ENCODE results near the gene OLFM1.
A peak's percentile ranks its signal among the peaks of the same experiment; 100 is the strongest.

Gene OLFM1

DNA sequence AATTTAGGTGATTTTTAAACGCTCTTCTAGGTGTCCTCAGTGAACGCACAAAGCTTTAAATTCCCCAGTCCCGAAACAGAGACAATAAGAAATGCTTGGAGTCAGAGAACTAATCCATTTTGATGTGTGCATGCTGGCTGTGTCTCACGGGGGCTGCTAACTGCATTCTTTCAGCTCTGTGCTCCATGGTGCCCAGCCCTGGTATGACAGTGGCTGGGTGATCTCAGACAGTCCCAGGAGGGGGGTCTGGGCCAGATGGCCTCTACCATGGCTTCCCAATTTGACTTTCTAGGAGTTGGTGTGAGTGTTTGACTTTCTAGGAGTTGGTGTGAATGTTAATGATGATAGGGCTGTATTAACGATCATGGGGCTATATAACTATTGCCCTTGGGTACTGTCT, 12.1 kb downstream of the OLFM1 start:
- H3K27me3 Mint-ChIP-seq = peaks cover 61 to 73% of the 10 kb centered on the region in 2 donors
- H3K9me3 Mint-ChIP-seq = no peaks in the 10 kb centered on the region
- DNase-seq (no peak), ATAC-seq (replicated peaks) (no peak)
- no peaks in the 10 kb centered on the region for H3K36me3 Mint-ChIP-seq
- H3K4me3 Mint-ChIP-seq = no peak overlapping the region
- H3K4me1 Mint-ChIP-seq = no peaks in the 10 kb centered on the region
- no peak overlapping the region for H3K27ac Mint-ChIP-seq

GRCh38 chr9:135100241-135100681, 12.8 kb downstream of the OLFM1 start:
- H3K4me1 Mint-ChIP-seq = no peaks in the 10 kb centered on the region
- no peaks in the 10 kb centered on the region for H3K36me3 Mint-ChIP-seq
- no peaks in the 10 kb centered on the region for H3K9me3 Mint-ChIP-seq
- no peak for DNase-seq
- no peak overlapping the region for H3K27ac Mint-ChIP-seq
- H3K4me3 Mint-ChIP-seq = no peak overlapping the region
- no peak for ATAC-seq (replicated peaks)
- H3K27me3 Mint-ChIP-seq = peaks cover 62 to 76% of the 10 kb centered on the region in 2 donors

GRCh38 chr9:135100725-135101410, 13.4 kb downstream of the OLFM1 start:
- H3K4me1 Mint-ChIP-seq = no peaks in the 10 kb centered on the region
- peaks cover 56 to 70% of the 10 kb centered on the region in 2 donors for H3K27me3 Mint-ChIP-seq

GRCh38 chr9:135101486-135101885, 14.0 kb downstream of the OLFM1 start:
- DNase-seq = no peak
- no peak overlapping the region for H3K27ac Mint-ChIP-seq
- no peaks in the 10 kb centered on the region for H3K36me3 Mint-ChIP-seq
- no peak overlapping the region for H3K4me3 Mint-ChIP-seq
- peaks cover 51 to 68% of the 10 kb centered on the region in 2 donors for H3K27me3 Mint-ChIP-seq
- no peak for ATAC-seq (replicated peaks)
- H3K4me1 Mint-ChIP-seq = no peaks in the 10 kb centered on the region
- no peaks in the 10 kb centered on the region for H3K9me3 Mint-ChIP-seq

More at GRCh38 chr9:135100725-135101410, 13.4 kb downstream of the OLFM1 start:
- DNase-seq (no peak), ATAC-seq (replicated peaks) (no peak)
- Mint-ChIP-seq H3K4me3 (no peak overlapping the region), H3K27ac (no peak overlapping the region), H3K36me3 (no peaks in the 10 kb centered on the region), H3K9me3 (no peaks in the 10 kb centered on the region)

- H3K4me1 Mint-ChIP-seq = no peaks in the 10 kb centered on the region
- no peak overlapping the region for H3K4me3 Mint-ChIP-seq
- H3K27me3 Mint-ChIP-seq = peaks cover 51 to 73% of the 10 kb centered on the region in 2 donors
Observed at GRCh38 chr9:135101926-135102325, 14.5 kb downstream of the OLFM1 start.

DNA sequence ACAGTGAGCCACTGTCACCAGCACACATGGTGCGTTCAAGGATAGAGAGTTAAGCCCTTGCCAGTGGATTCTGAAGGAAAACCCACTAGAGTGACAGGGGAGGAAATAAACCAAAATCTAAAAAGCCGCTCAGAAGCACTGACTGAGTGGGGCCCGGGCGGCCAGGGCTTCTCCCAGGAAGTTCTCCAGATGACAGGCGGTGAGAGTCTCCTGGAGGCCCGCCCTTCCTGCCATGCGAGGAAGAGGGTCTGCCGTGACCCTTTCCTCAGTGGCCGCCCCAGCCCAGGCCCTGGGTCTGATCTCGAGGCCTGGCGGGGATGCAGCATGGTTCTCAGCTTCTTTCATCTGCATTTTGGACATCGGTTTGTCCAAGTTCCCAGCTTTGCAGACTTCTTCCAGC, 14.9 kb downstream of the OLFM1 start:
- Mint-ChIP-seq H3K36me3 (no peaks in the 10 kb centered on the region), H3K4me3 (no peak overlapping the region), H3K27ac (no peak overlapping the region), H3K4me1 (no peaks in the 10 kb centered on the region), H3K27me3 (peaks cover 48 to 77% of the 10 kb centered on the region in 2 donors), H3K9me3 (no peaks in the 10 kb centered on the region)
- DNase-seq (no peak), ATAC-seq (replicated peaks) (no peak)

More at GRCh38 chr9:135101926-135102325, 14.5 kb downstream of the OLFM1 start:
- H3K27ac Mint-ChIP-seq = no peak overlapping the region
- no peak for DNase-seq
- ATAC-seq (replicated peaks) = no peak
- no peaks in the 10 kb centered on the region for H3K36me3 Mint-ChIP-seq
- H3K9me3 Mint-ChIP-seq = no peaks in the 10 kb centered on the region

- H3K4me1 Mint-ChIP-seq = no peaks in the 10 kb centered on the region
- no peak overlapping the region for H3K4me3 Mint-ChIP-seq
- H3K9me3 Mint-ChIP-seq = no peaks in the 10 kb centered on the region
- no peak for ATAC-seq (replicated peaks)
- H3K27ac Mint-ChIP-seq = no peak overlapping the region
- H3K27me3 Mint-ChIP-seq = peaks cover 49 to 81% of the 10 kb centered on the region in 2 donors
- H3K36me3 Mint-ChIP-seq = no peaks in the 10 kb centered on the region
- DNase-seq = no peak
Observed at GRCh38 chr9:135103001-135103446, 15.6 kb downstream of the OLFM1 start.

DNA sequence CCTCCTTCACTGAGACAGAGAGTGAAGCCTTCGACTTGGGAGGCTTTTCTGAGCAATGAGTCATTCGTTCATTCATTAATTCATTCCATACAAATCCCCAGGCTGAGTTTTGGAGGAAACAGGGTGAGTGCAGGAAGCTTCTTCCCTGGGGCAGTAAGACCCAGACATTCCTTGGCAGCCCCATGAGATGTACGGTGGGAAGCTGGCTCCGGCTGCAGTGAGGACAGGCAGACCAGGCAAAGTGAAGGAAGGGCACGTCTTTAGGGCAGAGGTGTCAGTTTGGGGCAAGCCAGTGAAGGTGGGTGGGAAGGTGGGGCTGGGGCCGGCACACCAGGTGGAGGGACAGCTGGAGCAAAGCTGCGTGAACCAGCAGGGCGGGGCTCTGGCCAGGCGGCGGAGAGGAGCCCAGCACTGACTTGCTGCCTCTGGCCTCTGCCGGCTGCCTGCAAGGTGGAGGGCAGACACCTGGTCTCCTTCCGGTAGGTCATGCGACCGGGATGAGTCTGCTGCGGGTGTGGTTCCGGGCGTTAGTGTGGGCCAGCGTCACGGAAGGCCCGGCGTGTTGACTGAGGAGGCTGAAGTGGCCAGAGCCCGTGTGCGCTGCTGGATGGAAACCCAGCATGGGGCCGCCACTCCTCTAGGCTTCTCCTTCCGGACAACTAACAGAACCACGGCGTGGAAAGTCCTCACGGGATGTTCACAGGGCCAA, 16.6 kb downstream of the OLFM1 start:
- H3K4me3 Mint-ChIP-seq = no peak overlapping the region
- no peak overlapping the region for H3K27ac Mint-ChIP-seq
- ATAC-seq (replicated peaks) (no peak), DNase-seq (no peak)
- peaks cover 48 to 81% of the 10 kb centered on the region in 2 donors for H3K27me3 Mint-ChIP-seq
- H3K9me3 Mint-ChIP-seq = no peaks in the 10 kb centered on the region
- H3K36me3 Mint-ChIP-seq = no peaks in the 10 kb centered on the region
- peaks cover 0 to 4% of the 10 kb centered on the region in 2 donors for H3K4me1 Mint-ChIP-seq

- H3K36me3 Mint-ChIP-seq = no peaks in the 10 kb centered on the region
- H3K27me3 Mint-ChIP-seq = peaks cover 48 to 81% of the 10 kb centered on the region in 2 donors
- no peak overlapping the region for H3K27ac Mint-ChIP-seq
- no peaks in the 10 kb centered on the region for H3K9me3 Mint-ChIP-seq
- DNase-seq (no peak), ATAC-seq (replicated peaks) (no peak)
- H3K4me1 Mint-ChIP-seq = peaks cover 0 to 6% of the 10 kb centered on the region in 2 donors
- H3K4me3 Mint-ChIP-seq = no peak overlapping the region
Observed at GRCh38 chr9:135104761-135105160, 17.3 kb downstream of the OLFM1 start.

GRCh38 chr9:135105211-135105745, 17.8 kb downstream of the OLFM1 start:
- Mint-ChIP-seq H3K27ac (no peak overlapping the region), H3K9me3 (no peaks in the 10 kb centered on the region), H3K36me3 (no peaks in the 10 kb centered on the region), H3K4me1 (peaks cover 0 to 6% of the 10 kb centered on the region in 2 donors), H3K4me3 (no peak overlapping the region), H3K27me3 (peaks cover 49 to 82% of the 10 kb centered on the region in 2 donors)
- ATAC-seq (replicated peaks) = no peak
- no peak for DNase-seq

DNA sequence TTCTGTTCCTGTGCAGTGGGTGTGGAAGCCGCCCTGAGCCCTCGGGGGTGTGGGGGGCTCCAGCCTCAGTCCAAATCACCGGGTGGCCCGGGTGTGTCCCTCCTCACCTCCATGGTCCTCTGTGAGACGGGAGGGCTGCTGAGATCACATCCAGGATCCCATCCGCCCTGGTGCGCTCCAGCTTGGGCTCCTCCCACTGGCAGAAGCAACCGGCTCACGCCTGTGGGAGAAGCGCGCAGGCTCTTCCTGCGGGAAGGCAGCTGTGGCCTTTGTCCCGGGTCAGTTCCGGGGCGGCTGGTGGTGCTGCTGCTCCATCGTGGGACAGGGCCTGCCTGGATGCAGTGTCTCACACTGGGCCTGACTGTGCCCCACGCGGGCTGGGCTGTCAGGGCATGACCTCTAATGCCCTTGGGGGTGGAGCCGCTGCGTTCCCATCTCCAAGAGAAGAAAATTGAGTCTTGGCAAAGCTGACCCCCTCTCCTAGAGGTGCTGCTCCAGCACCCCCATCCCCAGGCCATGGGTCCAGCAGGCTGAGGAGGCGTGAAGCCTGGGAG, 18.5 kb downstream of the OLFM1 start:
- Mint-ChIP-seq H3K27ac (no peak overlapping the region), H3K36me3 (no peaks in the 10 kb centered on the region), H3K4me1 (peaks cover 0 to 6% of the 10 kb centered on the region in 2 donors), H3K27me3 (peaks cover 43 to 80% of the 10 kb centered on the region in 2 donors), H3K9me3 (no peaks in the 10 kb centered on the region), H3K4me3 (no peak overlapping the region)
- DNase-seq (no peak), ATAC-seq (replicated peaks) (no peak)

DNA sequence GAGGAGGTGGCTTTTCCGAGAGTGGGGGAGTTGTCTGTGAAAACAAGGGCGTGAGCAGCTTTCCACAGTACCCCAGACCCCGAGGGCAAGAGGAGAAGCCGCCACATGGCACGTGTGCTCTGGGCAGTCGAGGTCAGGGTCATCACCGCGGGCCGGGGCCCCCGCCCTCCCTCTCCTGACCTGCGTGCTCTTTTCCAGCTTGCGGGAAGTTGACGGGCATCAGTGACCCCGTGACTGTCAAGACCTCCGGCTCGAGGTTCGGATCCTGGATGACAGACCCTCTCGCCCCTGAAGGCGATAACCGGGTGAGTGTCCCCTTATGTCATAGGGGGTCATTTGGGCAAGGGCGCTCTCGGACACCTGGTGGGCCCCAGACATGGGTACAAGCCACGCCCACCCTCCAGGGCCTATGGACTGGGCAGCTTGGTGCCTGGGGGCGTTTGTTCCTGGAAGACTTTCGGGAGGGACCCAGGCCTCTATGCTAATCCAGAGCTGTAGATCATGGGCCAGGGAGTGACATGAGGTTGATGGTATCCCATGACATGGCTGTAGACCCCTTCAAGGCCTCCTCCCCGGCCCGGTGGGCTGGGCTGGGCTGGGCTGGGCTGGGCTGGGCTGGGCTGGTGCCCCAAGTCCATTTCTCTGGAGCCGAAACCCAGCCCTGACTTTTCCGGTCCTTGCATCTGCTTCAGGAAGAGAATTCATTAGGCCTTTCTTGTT, 19.2 kb downstream of the OLFM1 start:
- H3K9me3 Mint-ChIP-seq = no peaks in the 10 kb centered on the region
- peaks cover 0 to 6% of the 10 kb centered on the region in 2 donors for H3K4me1 Mint-ChIP-seq
- peaks cover 44 to 78% of the 10 kb centered on the region in 2 donors for H3K27me3 Mint-ChIP-seq
- DNase-seq = no peak
- no peak overlapping the region for H3K27ac Mint-ChIP-seq
- H3K4me3 Mint-ChIP-seq = no peak overlapping the region
- no peak for ATAC-seq (replicated peaks)
- no peaks in the 10 kb centered on the region for H3K36me3 Mint-ChIP-seq

DNA sequence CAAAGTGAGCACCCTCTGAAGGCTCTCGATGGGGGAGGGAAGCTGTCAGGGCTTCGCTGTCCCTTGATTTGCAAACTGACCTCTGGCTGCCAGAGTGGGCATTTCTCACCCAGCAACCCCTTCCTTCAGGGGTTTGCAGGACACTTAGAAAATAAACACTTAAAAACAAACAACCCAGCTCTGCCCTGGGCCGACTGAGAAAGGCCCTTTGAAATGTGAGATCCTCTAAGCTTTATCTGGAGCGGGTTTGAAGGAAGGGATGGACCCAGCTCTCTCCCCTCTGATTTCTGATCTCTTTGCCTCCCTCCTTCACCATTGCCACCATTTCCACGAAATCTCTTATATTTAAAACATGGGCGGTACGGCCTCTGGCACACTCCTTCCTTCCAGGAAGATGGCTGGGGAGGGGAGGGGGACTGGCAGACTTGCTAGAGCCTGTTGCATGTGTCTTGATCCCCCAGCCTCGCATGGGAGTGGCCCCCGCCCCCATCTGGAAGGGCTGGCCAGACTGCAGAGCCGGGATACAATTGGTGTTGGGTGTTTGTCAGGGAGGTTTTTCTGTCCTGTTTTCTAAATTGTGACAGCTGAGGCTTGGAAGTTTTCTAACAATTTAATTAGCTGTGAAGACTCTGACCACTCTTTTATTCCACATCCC, 20.2 kb downstream of the OLFM1 start:
- H3K4me3 Mint-ChIP-seq = no peak overlapping the region
- DNase-seq (no peak), ATAC-seq (replicated peaks) (no peak)
- H3K27ac Mint-ChIP-seq = peak overlapping the region; percentile 42
- no peaks in the 10 kb centered on the region for H3K36me3 Mint-ChIP-seq
- H3K4me1 Mint-ChIP-seq = peaks cover 0 to 6% of the 10 kb centered on the region in 2 donors
- no peaks in the 10 kb centered on the region for H3K9me3 Mint-ChIP-seq
- peaks cover 44 to 77% of the 10 kb centered on the region in 2 donors for H3K27me3 Mint-ChIP-seq

Data from stimulated activated naive B cell treated with anti-CD40 and anti-IgM and Interleukin-4, amounts not matched to agents 10 μg/mL and 1 μg/mL and 100 μg/mL, for 72 hours (primary cell).